Measurements from ENCODE around the gene SLFN12L.
"Not testable (repeated sequence)": the region's sequence is repeated elsewhere in the genome, so short reads cannot be mapped to it uniquely, and the experiment has no call there.

Gene SLFN12L

GRCh38 chr17:35496451-35497290 is 40.8 kb downstream of the SLFN12L start:
- no peak for DNase-seq (ENCODE audit: low read depth in 2 of 2)

- DNase-seq (ENCODE audit: low read depth in 2 of 2): no peak
These were observed 44.4 kb downstream of the SLFN12L start for GRCh38 chr17:35493040-35493439.

GRCh38 chr17:35491417-35491816 is 46.1 kb downstream of the SLFN12L start:
- no peak for DNase-seq (ENCODE audit: low read depth in 2 of 2)

- DNase-seq (ENCODE audit: low read depth in 2 of 2): no peak
These were observed 47.5 kb downstream of the SLFN12L start for GRCh38 chr17:35489944-35490343.

GRCh38 chr17:35488991-35489390 is 48.5 kb downstream of the SLFN12L start:
- DNase-seq (ENCODE audit: low read depth in 2 of 2): no peak

GRCh38 chr17:35486920-35487732 is 50.4 kb downstream of the SLFN12L start:
- DNase-seq (ENCODE audit: low read depth in 2 of 2): peak; percentile 42 to 66

GRCh38 chr17:35479271-35479670 is 58.2 kb downstream of the SLFN12L start:
- no peak for DNase-seq (ENCODE audit: low read depth in 2 of 2)

GRCh38 chr17:35477248-35477647 is 60.2 kb downstream of the SLFN12L start:
- DNase-seq (ENCODE audit: low read depth in 2 of 2): no peak

- no peak for DNase-seq (ENCODE audit: low read depth in 2 of 2)
These were observed 61.1 kb downstream of the SLFN12L start for GRCh38 chr17:35476283-35476820.

- DNase-seq (ENCODE audit: low read depth in 2 of 2): no peak
These were observed 69.0 kb downstream of the SLFN12L start for GRCh38 chr17:35468475-35468874.

- no peak for DNase-seq (ENCODE audit: low read depth in 2 of 2)
These were observed 69.7 kb downstream of the SLFN12L start for GRCh38 chr17:35467824-35468223.

- no peak for DNase-seq (ENCODE audit: low read depth in 2 of 2)
These were observed 77.1 kb downstream of the SLFN12L start for GRCh38 chr17:35460354-35460851.

GRCh38 chr17:35454035-35454434 is 83.4 kb downstream of the SLFN12L start:
- DNase-seq (ENCODE audit: low read depth in 2 of 2): not testable (repeated sequence)

GRCh38 chr17:35453171-35453570 is 84.3 kb downstream of the SLFN12L start:
- DNase-seq (ENCODE audit: low read depth in 2 of 2): no peak

- no peak for DNase-seq (ENCODE audit: low read depth in 2 of 2)
These were observed 88.0 kb downstream of the SLFN12L start for GRCh38 chr17:35449371-35449931.

GRCh38 chr17:35448899-35449227 is 88.6 kb downstream of the SLFN12L start:
- no peak for DNase-seq (ENCODE audit: low read depth in 2 of 2)

GRCh38 chr17:35448214-35448898 is 89.1 kb downstream of the SLFN12L start, which contains the start of gene SLFN13:
TSS of gene SLFN13 (minus strand) at chr17:35448766. CDS start at chr17:35445680, 3,086 bp downstream.
- DNase-seq (ENCODE audit: low read depth in 2 of 2): peak; percentile 63 to 68

GRCh38 chr17:35447499-35447898 is 90.0 kb downstream of the SLFN12L start:
- DNase-seq (ENCODE audit: low read depth in 2 of 2): no peak

- no peak for DNase-seq (ENCODE audit: low read depth in 2 of 2)
These were observed 99.0 kb downstream of the SLFN12L start for GRCh38 chr17:35438433-35438832.

- peak; percentile 37 to 42 for DNase-seq (ENCODE audit: low read depth in 2 of 2)
These were observed 104.2 kb downstream of the SLFN12L start for GRCh38 chr17:35433075-35433894.

Measured in stimulated activated CD4-positive, alpha-beta T cell treated with anti-CD3 and anti-CD28 coated beads, Interleukin-1b, Interleukin-23, amount 100 ng/mL, for 1 hour (primary cell).